Left forelimb (tissue), 1 donor: ENCODE measurements around the gene ADCY2.

Experiments used
- DNase-seq: peaks from one replicate; pipeline ENCODE4 v3.0.0-alpha.2; 2018; ENCODE audit warnings: low spot score

ADCY2 gene

DNA sequence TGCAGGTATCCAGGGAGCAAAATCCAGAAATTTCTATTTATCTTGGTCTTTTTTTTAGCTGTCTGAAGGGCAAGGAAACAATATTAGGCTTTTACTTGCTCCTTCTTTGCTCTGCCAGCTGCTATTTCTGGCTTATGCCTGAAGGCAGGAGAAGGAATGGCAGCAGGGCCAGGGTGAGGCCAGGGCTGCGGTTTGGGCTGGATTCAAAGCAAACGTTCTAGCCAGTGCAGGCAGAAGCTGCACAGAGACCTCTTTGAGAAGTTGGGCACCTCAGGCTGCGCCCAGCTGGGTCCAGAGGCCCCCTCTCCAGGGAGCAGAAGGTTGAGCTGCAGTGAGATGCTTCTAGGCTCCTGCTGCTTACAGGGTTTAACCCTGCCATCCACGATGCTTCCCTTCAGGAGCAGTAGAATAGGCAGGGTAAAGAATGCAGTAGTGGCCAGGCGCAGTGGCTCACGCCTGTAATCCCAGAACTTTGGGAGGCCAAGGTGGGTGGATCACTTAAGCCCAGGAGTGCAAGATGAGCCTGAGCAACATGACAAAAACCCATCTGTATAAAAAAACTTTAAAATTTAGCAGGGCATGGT is 201.2 kb downstream of the ADCY2 start:
- DNase-seq: no peak

GRCh38 chr5:7606840-7607465 is 211.0 kb downstream of the ADCY2 start:
- no peak for DNase-seq

DNA sequence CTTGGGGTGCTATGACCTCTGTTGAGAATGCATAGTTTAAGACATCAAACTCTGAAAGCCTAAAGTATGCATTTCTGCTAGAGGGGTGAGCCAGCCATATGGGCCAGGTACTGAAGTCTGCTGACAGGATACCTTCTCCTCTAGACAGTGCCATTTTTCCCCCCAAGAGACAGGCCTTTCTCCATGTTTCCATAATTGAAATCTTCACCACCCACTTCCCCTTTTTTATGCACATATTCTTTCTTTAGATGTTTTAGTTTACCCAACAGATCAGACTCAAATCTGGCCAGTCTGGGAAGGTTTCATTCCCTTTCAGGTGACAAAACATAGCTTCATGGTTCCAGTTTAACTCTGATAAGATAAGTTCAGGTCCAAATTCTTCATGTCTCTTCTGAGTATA is 212.8 kb downstream of the ADCY2 start:
- DNase-seq: no peak

DNA sequence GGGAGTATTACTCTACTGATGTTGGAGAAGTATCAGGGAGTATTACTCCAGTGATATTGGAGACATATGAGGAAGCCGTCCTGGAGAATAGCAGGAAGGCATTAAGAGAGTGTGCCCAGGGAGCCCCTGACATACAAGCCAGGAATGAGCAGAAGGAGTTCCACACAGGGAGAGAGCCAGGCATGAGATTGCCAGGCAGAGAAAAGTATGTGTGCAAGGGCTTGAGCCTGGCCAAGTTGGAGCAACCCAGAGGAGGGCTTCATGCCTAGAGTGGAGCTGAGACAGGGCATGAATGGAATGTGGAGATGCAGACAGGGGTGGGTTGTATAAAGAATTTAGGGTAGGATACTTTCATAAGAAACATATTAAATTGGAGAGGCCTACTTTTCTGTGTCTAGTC is 213.8 kb downstream of the ADCY2 start:
- DNase-seq: no peak

- no peak for DNase-seq
Measured at GRCh38 chr5:7610531-7611177, 214.7 kb downstream of the ADCY2 start.

- no peak for DNase-seq
Measured at GRCh38 chr5:7611518-7611917, 215.6 kb downstream of the ADCY2 start.

GRCh38 chr5:7615566-7616061 is 219.7 kb downstream of the ADCY2 start:
- DNase-seq: no peak

- no peak for DNase-seq
Measured at GRCh38 chr5:7616897-7617296, 221.0 kb downstream of the ADCY2 start.

DNA sequence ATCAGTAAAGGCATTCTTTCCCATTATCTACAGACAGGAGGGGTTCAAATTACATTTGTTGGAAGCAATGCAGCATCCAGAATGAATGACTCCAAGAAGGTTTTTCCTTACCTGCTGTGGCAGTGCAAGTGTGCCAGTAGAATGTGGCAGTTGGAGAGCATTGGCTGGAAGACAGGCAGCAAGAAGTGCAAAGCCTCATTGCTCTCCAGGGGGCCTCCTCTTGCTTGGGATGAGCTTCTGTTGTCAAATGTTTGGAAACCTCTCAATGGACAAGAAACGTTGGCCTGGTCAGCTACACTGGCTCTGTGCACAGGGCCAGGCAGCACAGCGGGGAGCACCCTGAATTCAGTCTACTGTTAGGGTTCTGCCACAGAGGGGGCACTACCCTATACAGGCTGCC is 226.6 kb downstream of the ADCY2 start:
- no peak for DNase-seq

DNA sequence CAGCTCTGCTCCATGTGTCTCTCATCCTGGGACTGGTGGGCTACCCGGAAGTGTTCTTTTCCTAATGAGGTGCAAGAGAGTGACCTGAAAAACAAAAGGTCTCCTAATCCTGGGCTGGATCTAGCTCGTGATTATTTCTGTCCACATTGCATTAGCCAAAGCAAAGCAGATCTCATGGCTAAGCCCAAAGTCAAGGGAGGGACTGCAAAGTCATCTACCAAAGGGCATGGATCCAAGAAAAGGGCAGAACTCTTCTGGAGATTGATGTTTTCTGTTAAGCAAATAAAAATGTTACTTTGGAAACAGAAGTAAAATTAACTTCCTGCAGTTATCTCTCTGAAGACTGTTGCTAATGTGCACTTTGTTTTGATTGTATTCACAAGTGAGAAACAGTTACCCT is 229.8 kb downstream of the ADCY2 start:
- DNase-seq: no peak

DNA sequence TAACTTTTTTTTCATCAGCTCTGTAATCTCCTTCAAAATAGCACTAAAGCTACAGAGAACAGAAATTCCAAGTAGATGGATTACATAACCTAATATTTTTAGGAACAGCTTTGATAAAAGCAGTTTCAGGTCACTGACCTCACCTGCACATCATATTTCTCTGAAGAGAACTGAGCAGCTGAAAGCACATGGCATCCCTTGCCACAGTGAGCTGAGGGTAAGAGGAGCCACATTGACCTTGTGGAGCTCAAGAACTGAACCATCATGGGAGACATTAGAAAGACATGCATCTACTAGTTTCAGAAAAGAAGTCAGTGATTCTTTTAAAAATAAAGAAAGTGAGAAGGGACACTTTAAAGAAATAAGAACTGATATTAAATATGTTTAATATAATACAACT is 232.3 kb downstream of the ADCY2 start:
- no peak for DNase-seq

DNA sequence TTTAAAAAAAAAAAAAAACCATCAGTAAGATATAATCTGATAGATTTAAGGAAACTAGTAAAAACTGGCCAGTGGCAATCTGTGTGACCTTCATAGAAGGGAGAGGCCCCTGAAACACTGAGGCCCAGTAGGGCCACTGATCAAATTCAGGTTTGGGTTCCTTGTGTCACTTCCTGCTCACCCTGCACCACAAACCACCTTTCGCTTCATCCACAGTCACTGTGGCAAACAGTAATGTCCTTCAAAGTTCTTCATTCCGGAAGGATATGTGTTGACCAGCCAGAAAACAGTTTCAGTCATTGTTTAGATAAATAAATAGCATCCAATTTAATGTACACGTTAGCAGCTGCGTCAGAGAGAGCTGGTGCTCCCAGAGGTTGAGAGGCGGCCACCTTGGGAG is 232.9 kb downstream of the ADCY2 start:
- DNase-seq: no peak

DNA sequence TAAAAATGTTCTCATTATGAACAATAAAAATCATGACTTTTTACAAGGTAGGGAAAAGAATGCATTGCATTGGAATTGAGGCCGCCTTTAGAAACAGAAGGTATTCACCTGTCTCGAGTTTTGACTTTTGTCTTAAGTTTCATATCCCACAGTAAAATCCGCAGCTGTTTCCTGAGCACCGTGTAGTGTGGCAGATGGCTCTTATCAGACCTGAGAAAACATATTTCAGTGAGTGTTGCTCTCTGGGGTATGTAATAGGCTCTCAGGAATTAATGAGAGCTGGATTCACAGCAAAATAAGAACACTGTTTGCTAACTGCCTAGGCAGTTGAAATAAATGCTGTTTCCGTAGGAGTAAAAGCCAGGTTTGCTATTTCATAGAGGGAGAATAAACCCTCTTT is 233.6 kb downstream of the ADCY2 start:
- DNase-seq: no peak

- no peak for DNase-seq
Measured at GRCh38 chr5:7634837-7635236, 238.9 kb downstream of the ADCY2 start.

- no peak for DNase-seq
Measured at GRCh38 chr5:7638456-7638855, 242.5 kb downstream of the ADCY2 start.

DNA sequence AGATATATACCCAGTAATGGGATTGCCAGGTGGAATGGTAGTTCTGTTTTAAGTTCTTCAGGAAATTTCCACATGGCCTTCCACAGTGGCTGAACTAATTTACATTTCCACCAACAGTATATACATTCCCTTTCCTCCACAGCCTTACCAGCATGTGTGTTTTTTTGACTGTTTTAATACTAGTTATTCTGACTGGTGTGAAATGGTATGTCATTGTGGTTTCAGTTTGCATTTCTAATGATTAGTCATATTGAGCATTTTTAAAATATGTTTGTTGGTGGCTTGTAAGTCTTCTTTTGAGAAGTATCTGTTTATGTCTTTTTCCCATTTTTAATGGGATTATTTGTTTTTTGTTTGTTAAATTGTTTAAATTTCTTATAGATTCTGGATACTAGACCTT is 246.1 kb downstream of the ADCY2 start:
- DNase-seq: no peak

DNA sequence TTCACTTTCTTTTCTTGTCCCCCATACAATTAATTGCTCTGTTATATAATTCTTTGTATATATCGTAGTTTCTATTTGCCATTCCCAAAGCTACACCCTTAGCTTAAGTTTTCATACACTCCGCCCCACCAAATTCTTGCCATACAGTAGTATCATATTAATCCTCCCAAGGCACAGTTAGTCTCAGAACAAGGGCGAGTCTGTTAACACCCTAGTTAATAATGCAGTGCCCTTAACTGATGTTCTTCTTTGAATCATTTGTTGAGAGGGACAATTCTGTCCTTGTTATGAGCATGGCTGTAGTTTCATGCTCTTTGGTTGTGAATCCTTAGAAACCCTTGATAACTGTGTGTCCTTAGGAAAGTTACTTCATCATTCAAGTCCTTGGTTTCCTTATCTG is 248.8 kb downstream of the ADCY2 start:
- no peak for DNase-seq

GRCh38 chr5:7650755-7651154 is 254.8 kb downstream of the ADCY2 start:
- DNase-seq: no peak

- DNase-seq: no peak
Measured at GRCh38 chr5:7653046-7653445, 257.1 kb downstream of the ADCY2 start.

DNA sequence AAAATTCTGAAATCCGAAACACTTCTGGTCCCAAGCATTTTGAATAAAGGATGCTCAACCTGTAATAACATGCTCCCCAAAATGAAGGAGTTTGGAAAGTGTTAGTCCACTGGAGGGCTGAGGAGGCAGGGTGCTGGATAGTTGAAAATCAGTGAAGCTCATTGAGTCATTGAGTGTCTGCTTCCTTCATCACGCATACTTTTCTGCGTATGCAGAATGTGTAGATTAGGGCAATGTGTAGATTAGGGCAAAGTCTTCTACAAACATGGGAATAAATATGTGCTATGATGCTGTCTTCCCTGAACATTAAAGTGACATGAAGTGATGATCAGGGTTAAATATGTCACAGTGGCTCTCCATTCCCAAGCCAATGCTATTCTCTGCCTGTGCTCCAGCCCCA is 261.2 kb downstream of the ADCY2 start:
- no peak for DNase-seq

- no peak for DNase-seq
Measured at GRCh38 chr5:7659420-7659819, 263.5 kb downstream of the ADCY2 start.

- no peak for DNase-seq
Measured at GRCh38 chr5:7662289-7662688, 266.4 kb downstream of the ADCY2 start.

- DNase-seq: no peak
Measured at GRCh38 chr5:7663808-7664207, 267.9 kb downstream of the ADCY2 start.

DNA sequence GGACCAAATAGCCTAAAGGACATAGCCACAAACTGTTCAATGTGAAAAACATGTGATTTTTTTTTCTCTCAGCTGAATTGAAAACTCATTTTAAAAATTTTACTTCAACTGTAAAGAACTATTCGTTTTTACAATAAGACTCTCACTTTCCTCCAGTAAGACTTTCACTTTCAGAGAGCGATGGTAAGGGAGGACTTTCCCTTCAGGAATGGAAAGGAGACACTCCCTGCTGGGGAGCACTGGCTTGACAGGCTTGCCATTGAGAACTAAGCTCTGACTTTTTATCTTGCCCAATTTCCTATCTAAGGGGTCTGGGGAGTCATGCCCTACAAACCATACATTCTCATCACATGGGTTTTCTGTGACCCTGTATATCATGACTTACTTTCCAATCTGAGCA is 268.3 kb downstream of the ADCY2 start:
- DNase-seq: no peak
